Measurements from ENCODE around the gene TSPEAR. TPM values are rescaled to one million over a fixed set of nuclear protein-coding genes. Genes with fewer than 3 reads are reported as not detected.

The TSPEAR gene
- total RNA-seq, 1 donor from 2014 or later = 0.10 TPM

DNA sequence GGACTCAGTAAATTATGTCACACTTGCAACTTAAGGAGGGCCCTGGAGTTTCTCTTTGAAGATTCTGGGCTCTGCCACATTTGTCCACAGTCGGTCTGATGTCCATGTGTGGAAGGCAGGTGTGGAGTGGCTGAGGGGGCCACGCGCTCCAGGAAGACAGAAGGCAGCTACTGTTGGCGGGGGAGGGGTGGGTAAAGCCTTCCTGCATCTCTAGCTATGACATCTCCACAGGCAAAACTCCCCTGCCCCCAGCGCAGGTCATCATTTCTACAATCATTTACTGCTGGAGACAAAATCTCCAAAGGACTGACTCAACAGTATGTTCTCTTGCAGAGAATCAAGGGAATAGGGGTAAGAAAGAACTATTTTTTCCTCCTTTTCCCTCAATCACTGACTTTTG, 11.4 kb upstream of the TSPEAR start:
- DNase-seq (ENCODE audit: low spot score) = no peak

DNA sequence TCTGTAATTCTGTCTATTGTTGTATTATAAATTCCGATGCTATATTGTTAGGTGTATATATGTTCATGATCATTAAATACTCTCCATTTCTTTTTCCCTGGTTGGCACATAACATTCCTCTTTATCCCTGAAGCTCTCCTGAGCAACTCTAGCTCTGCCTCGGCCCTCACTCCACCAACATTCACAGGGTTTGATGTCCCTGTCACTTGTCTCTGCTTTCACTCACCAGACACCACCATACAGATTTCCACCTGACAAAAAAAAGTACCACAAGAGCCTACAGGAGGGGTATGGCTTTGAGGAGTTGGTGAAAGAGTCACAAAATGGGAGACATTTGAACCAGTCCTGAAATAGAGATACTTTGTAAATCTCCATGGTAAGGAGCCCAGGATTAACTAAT, 8.8 kb upstream of the TSPEAR start:
- DNase-seq (ENCODE audit: low spot score) = no peak

DNA sequence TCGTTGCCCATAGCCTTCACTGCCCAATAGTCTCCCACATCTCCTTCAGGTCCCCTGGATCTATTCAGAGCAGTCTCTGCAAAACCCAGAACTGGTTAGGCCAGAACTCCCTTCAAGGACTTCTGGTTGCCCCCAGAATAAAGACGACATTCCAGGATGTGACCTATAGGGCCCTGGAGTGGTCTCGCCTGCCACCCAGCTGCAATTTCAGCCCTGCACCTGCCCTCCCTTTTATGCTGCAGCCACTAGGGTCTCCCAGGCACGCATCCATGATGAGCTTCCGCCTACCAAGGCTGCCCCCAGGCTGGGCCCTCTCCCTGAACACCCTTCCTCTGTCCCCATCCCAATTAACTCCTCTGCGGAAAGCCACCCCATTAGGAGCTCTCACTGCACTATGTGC, 7.2 kb upstream of the TSPEAR start:
- DNase-seq (ENCODE audit: low spot score) = no peak

DNA sequence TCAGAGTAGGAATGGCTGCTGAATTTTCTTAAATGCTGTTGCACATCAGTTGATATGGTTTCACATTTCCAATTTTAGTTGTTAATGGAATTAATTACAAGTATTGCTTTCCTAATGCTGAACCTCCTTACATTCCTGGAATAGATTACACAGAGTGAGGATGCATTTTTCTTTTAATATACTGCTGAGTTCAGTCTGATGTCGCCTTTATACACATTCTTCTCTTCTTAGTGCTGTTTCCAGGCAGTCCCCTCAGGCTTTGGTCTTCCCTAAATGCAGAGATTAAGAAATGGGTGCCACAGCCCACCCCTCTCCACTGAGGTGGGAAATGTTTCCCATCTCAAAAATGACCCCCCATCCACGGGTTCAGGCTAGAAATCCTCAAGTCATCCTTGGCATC, 6.7 kb upstream of the TSPEAR start:
- DNase-seq (ENCODE audit: low spot score) = no peak

DNA sequence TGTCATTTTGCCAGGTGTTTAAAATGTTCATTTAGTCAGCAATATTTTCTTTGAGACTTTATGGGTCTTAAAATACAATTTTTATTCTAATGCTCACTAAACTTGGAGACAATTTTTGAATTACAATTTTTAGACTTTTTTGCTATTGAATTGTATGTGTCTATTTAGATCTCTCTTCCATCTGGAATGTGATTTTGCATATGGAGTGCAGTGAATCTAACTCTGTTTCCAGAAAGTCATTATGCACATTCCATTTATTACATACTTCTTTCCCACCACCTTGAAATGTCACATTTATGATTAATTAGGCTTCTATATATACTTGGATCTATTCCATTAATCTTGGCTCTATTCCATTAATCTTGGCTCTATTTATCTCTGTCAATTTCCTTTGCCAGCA, 5.6 kb upstream of the TSPEAR start:
- no peak for DNase-seq (ENCODE audit: low spot score)

DNA sequence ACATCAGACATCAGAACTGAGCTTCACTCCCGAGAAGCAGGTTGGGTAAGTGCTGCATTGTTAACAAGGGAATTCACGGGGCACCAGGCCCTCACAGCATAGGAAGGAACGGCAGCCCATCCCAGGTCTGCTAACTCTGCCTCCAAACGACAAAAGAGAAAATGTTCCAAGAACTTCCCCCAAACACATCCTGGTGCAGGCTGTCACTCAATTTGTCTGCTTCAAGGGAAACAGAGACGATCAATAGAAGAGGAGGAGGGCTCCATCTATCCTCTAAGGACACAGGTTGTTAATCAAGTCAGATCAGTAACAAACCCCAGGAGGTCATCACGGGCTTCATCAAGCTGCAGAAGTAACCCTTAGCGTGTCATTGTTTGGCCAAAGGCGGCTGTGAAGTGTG, 3.5 kb upstream of the TSPEAR start:
- DNase-seq (ENCODE audit: low spot score) = peak; percentile 20

DNA sequence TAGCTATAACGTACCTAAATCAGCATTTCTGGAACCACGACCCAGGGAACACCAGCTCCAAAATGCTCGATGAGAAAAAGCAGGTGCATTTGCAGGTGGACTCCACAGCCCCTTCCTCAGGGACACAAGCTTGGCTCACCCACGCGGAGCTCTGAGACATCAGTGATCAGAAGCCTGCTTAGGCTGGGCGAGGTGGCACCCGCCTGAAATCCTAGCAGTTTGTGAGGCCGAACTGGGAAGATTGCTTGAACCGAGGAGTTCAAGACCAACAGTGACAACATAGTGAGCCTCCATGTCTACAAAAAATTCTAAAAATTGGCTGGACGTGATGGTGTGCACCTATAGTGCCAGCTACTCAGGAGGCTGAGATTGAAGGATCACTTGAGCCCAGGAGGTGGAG, 2.5 kb upstream of the TSPEAR start:
- peak; percentile 32 for DNase-seq (ENCODE audit: low spot score)

DNA sequence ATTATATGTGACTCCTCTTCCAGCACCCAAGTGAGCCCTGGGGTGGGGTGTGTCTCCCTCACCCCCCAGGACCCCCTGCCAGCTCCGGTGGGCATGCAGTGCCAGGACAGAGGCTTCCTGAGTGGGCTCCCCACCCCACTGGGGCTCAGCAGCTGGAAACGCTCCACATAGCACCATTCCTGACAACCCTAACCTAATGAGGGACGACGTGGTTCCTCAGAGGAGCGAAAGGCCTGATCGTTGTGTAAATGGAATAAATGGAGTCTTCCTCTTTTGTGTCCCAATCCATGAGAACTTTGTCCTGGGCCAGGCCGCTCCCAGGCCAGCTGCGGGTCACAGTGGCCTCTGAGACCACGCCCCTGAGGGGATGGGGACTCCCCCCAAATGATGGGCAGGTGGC, 1.8 kb upstream of the TSPEAR start:
- peak; percentile 40 for DNase-seq (ENCODE audit: low spot score)

DNA sequence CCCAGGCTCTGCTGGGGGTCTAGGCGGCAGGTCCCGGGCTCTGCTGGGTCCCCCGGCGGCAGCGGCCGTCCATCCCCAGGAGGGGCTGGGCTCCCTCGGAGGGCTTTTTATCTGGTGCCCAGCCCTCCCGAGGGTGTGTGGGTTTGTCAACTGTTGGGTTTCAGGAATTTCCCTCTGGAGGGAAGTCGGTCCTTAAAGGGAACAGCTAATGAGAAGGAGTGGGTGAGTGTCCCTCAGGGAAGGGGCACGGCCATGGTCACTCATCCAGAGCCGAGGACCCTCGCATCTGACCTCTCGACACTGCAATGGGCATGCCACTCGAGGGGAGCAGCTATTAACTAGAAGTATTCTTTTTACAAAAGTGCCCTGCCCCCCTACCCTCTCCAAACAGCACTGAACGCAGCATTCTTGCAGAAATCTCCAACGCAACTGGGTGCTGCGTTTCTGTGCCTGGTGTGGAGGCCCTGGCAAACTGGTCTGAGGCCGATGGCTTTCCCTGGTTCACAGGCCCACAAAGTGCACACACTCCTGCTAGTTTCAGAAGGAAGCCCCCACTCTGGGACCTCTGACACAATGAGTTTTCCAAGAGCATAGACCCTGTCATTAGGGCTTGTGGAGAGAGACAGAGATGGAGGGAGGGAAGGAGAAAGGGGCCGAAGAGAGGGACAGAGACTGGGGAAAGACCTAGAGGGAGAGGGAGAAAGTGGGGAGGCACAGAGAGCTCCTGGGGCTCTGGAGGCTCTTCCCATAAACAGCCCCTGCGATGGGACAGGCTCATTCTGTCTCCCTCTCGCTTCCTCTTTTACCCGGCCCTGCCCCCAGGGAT, 1.0 kb upstream of the TSPEAR start:
- peak; percentile 29 for DNase-seq (ENCODE audit: low spot score)

DNA sequence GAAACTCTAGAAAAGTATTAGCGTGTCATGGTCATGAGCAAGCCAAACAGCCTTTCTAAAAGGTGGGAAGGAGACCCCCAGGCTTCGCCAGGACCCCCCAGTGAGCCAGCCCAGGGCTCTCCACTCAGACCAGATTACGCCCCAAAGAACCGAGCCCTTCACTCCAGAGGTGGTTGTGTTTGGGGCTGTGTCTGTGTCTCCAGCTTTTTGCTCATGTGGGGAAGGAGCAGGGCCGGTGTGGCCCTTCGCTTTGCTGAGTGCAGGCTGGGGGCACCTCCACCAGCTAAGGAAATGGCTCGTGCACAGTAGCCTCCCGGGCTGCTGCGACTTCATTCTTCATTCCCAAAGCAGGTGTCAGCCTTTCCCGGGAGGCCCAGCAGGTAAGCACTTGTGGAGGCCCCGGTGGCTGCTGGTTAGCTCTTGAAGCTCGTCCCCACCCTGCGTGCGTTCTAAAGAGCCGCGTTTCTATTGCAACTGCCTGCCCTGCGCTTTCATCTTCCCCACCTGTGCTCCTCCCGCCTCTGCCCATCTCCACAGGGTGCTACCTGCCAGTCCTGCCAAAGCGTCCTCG, 531 bp downstream of the TSPEAR start:
- peak; percentile 35 for DNase-seq (ENCODE audit: low spot score)

DNA sequence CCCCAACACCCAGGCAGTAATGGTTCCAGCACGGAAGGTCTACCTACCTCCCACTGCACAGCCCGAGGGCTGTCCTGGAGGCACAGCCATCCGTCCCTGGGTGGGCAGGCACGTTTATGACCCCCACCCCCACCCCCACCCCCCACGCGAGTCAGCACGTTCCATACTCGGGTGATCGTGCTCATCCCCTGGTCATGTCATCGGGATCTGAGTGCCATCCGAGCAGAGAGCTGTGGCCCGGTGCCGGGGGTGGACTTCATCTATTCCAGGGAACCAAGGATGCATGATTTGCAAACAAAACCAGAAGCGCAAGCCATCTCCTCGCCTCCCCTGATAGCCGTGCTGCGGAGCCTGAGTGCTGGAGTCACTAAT, 1.1 kb downstream of the TSPEAR start:
- peak; percentile 29 for DNase-seq (ENCODE audit: low spot score)

DNA sequence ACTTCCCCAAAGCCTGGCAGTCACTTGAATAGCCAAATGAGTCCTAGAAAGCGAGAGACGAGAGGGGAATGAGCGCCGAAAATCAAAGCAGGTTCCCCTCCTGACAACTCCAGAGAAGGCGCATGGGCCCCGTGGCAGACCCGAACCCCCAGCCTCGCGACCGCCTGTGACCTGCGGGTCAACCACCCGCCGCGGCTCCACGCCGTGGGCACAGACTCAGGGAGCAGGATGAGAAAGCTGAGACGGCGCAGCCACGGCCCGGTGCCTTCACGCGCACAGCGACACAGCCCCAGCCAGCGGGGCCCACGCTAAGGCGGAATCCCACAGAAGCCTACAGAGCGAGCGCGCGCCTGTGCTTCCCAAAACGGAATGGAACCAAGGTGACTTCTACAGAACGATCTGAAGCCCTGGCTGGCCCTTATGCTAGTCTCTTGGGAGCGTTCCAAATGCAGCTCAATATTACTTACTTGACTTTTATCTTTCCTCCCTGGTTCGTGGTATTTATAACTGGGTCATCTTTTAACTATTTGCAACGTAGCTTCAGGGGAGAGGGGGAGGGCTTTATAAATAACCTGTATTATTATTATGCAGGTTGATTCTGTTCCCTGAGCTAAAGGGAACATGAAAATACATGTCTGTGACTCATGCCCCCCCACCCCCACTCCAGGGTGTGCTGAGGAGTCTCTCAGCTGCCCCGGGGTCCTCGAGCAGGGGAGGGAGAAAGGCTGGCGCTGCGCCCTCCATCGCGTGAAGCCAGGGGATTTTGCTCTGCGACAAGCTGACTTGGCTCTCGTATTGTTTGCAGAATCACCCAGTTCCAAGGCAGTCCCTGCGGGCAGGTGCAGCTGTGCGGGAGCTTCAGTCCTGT, 1.7 kb downstream of the TSPEAR start:
- peak; percentile 35 for DNase-seq (ENCODE audit: low spot score)

DNA sequence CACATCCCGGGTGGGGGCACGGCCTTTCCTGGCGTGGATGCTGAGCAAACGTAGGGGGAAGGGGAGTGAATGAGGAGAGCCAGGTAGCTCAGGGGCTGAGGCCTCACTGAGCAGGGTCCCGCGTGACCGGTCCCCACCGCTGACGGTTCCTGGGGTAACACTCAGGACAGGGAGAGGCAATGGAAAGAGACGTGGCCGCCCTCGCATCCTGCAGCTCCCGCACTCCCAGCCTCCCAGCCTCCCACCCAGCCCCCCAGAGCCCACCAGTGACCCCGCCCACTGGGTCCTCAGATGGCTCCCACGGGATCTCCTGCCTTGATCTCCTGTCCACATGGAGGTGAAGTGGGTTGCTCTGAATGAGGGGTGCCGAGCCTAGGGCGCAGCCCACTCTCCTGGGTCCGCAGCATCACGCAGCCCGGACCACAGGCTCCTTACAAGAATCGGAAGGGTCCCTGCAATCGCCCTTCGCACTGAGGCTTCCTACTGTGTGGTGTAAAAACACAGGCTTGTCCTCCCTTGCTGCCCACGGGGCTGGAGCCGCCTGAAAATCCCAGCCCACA, 2.4 kb downstream of the TSPEAR start:
- DNase-seq (ENCODE audit: low spot score) = peak; percentile 28

DNA sequence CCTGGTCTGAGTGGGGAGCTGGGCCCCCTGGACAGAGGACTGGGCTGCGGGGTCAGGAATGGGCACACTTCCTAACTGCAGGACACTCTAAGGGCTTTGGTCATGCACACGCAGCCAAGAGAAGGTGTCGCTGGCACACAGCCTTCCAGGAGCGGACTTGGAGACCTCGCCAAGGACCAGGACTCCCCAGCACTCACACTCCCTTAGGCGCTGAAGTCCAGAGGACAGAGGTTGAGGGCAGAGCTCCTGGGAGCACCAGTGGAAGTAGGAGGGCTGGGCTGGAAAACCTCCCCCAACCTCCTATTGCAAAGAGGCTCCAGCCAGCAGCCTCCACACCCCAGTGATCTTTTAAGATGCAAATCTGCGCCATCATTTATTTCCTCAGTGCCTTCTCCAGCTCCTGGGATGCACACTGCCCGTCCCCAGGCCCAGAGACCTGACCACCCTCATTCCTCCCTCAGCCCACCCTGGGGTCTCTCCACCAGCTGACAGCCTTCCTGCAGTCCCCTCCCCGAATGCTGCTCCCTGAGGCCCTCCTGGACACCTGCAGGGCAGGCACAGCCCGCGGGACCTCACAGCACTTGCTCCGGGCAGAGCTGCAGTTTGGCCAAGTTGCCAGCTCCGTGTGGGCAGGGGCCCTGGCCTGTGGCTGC, 3.0 kb downstream of the TSPEAR start:
- DNase-seq (ENCODE audit: low spot score) = peak; percentile 37

DNA sequence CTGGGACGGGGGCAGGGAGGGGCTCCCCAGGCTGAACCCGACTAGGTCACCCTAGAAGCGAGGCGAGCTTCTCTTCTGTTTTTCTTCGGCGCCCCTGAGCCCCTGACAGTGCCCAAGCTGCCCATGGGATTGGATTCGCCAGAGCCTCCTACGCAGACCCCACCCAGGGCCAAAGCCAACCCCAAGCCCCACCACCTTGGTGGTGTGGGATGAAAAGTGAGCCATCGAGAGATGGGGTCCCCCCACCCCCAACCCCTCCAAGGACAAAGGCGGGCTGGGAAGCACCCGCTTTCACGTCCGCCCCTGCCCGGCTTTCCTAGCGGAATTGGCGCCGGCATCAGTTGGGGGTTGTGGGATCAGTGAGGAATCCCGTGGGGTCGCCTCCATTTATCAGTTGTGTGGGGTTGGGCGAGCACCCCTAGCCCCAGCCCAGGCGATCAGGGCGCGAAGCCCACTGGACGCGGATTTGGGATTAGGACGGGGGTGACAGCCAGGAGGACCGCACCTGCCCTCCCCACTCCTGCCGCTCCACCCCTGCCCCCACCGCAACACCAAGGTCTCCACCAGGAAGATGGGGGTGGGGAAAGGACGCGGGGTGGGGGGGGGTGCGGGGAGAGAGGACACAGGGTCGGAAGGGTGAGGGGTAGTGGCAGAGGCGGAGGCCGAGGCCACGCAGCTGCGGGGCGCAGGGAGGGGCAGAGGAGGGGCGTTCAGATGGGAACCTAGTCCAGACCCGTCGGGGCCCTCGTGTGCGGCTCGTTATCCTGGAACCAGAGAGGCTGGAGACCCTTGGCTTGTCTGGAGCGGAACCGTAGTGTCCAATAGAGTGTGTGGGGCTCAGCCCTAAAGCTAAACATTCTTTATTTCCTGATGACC, 4.4 kb downstream of the TSPEAR start:
- DNase-seq (ENCODE audit: low spot score) = peak; percentile 32

DNA sequence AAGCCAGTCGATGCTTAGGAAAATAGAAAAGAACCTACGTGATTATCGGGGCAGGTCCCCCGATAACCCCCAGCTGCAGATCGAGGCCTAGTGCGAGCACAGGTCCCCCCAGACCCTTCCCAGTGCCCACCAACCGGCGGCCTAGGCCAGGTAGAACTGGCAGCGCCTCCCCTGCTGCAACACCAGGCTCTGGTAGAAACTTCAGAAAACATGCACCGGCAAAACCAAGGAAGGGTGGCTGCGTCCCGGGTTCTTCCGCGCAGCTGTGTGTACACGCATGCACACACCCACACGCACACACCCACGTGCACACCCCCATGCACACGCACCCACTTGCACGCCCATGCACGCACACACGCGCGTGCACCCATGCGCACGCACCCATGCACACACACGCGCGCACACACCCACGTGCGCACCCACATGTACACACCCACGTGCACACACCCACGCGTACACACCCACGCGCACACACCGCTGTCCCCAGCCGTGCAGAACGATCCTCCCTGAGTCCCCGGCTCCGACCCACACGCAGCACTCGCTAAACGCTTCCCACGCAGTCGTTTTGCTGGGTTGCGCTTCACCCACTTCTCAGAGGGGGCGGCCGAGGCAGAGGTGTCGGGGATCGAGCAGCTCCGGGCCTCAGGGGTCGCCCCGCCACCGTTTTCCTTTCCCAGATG, 5.2 kb downstream of the TSPEAR start:
- peak; percentile 31 for DNase-seq (ENCODE audit: low spot score)

DNA sequence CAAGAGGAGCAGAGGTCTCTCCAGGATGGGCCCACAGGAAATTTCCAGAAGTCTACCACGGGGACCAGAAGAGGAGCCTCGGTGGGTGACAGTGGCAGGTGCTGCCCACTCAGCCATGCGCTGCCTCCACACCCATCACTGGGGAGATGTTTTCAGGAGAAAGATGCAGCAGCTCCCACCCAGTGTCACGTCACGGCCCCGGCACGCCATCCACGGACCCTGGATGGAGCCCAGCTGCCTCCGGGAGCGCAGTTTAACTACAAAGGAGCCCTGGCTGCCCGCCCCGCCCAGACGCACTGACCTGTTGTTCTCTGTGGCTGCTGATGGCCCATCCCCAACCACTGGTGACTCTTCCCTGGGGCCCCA, 6.8 kb downstream of the TSPEAR start:
- DNase-seq (ENCODE audit: low spot score) = peak; percentile 25

DNA sequence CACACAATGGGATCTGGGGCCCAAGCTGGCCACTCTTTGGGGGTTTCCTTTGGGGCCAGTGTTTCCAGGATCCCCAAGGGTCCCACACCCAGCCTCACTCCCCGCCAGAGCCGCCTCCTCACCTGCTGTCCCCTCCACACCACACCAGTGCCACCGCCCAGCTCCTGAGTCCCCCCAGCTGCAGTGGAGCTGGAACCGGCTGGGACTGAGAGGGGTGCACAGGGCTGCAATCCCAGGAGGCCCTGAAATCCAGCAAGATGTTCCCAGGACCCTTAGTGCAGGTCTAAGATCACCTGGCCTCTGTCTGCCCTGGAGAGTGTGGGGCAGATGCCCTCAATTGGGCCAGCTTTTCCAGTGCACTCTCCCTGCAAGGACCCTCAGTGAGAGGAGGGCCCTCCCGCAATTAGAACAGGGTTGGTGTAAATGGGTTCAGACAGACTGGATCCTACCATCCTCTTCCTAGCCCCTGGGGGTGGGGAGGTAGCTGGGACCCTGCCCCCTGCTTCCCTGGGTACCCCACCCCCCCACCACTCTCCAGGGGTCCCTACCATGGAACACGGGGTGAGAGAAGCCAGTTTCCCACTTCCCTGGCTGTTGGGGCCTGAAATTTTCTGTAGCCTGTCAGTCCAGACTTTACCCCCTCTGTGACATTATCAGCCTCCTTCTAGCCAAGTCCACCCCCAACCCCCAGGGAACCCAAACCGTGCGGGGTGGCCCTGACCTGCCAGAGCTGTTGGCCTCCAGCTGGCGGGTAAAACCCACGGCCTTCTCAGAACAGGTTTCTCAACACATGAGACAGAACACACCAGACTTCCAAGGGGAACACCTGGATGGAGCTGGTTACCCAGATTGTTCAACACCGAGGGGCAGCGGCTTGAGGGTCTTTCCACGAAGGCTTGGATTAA, 7.4 kb downstream of the TSPEAR start:
- peak; percentile 14 for DNase-seq (ENCODE audit: low spot score)
